Lower leg skin (tissue), 3 donors: ENCODE results near the gene UNC5CL.

Source experiments
- POLR2A ChIP-seq, 2 donors: fragments of 450-650 bp; IDR thresholded peaks; one replicate each; pipeline ENCODE4 v1.6.1; 2016 to 2017; ENCODE audit warnings: antibody characterized with exemption in 2 of 2, mild to moderate bottlenecking in 1 of 2, moderate library complexity in 1 of 2
- TF ChIP-seq, protein P1 (sequence below), 3 donors: fragments of 450-650 bp; IDR thresholded peaks; one replicate each; pipeline ENCODE4 v1.5.1; 2016; ENCODE audit warnings: antibody characterized with exemption in 3 of 3, mild to moderate bottlenecking in 3 of 3, moderate library complexity in 2 of 3

DNA sequence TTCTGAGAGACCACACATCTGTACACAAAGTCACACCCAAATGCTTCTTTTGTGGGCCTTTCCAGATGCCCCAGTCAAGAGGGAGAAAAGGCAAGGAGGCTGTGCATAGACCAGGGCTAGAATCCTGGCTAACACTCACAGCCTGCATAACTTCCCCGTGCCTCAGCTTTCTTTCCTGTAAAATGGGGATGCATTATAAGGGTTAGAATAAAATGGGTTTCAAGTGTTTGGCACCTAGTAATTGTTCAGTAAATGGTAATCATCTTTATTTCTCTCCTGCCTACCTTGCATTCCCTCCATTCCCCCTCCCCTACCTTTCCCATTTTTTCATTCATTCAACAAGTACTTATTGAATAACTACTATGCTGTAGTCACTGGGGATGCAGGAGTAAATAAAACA lies 29.4 kb downstream of the UNC5CL start:
- TF ChIP-seq POLR2A (IDR thresholded peaks at IDR 0.05), result no peak
- TF ChIP-seq, protein P1, sequence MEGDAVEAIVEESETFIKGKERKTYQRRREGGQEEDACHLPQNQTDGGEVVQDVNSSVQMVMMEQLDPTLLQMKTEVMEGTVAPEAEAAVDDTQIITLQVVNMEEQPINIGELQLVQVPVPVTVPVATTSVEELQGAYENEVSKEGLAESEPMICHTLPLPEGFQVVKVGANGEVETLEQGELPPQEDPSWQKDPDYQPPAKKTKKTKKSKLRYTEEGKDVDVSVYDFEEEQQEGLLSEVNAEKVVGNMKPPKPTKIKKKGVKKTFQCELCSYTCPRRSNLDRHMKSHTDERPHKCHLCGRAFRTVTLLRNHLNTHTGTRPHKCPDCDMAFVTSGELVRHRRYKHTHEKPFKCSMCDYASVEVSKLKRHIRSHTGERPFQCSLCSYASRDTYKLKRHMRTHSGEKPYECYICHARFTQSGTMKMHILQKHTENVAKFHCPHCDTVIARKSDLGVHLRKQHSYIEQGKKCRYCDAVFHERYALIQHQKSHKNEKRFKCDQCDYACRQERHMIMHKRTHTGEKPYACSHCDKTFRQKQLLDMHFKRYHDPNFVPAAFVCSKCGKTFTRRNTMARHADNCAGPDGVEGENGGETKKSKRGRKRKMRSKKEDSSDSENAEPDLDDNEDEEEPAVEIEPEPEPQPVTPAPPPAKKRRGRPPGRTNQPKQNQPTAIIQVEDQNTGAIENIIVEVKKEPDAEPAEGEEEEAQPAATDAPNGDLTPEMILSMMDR (IDR thresholded peaks at IDR 0.05), result no peak
